SK-MEL-5 (cell line): ENCODE results near the gene GDAP2. TPM values are rescaled to one million over a fixed set of nuclear protein-coding genes. Genes with fewer than 3 reads are reported as not detected.
"Not testable (repeated sequence)": the region's sequence is repeated elsewhere in the genome, so short reads cannot be mapped to it uniquely, and the experiment has no call there.

Experiments used
- DNase-seq: peaks from one replicate; pipeline ENCODE4 v3.0.0-alpha.2; 2016; ENCODE audit warnings: low read depth, low spot score
- in situ Hi-C: cut with HindIII; loops from 2 replicates; pipeline ENCODE4 v1.10.0; 2016; ENCODE audit warnings: low sequenced_read_pairs, high pct_unique_total_duplicates, low pct_unique_long_range_greater_than_20kb
- polyA plus RNA-seq, 2 experiments: library from polyadenylated mRNA; depleted of rRNA; stranded (reverse); fragments of >200 nt; gene quantifications; 2 replicates each; pipeline ENCODE4 v1.2.3, GENCODE V29; 2015
- total RNA-seq: library from RNA; depleted of rRNA; stranded (reverse); fragments of >200 nt; shearing (Covaris generic); gene quantifications from 2 replicates; pipeline ENCODE4 v1.2.3, GENCODE V29; 2014; rRNA removed

The GDAP2 gene, protein sequence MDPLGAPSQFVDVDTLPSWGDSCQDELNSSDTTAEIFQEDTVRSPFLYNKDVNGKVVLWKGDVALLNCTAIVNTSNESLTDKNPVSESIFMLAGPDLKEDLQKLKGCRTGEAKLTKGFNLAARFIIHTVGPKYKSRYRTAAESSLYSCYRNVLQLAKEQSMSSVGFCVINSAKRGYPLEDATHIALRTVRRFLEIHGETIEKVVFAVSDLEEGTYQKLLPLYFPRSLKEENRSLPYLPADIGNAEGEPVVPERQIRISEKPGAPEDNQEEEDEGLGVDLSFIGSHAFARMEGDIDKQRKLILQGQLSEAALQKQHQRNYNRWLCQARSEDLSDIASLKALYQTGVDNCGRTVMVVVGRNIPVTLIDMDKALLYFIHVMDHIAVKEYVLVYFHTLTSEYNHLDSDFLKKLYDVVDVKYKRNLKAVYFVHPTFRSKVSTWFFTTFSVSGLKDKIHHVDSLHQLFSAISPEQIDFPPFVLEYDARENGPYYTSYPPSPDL
- 15.8 and 18.3 TPM in 2 replicates for total RNA-seq
- 8.8 and 10.5 TPM in 2 replicates for polyA plus RNA-seq (2015; cell fraction: cytosol; rRNA removed)
- 9.2 and 15.7 TPM in 2 replicates for polyA plus RNA-seq (2015; cell fraction: nucleus; rRNA removed)

DNA sequence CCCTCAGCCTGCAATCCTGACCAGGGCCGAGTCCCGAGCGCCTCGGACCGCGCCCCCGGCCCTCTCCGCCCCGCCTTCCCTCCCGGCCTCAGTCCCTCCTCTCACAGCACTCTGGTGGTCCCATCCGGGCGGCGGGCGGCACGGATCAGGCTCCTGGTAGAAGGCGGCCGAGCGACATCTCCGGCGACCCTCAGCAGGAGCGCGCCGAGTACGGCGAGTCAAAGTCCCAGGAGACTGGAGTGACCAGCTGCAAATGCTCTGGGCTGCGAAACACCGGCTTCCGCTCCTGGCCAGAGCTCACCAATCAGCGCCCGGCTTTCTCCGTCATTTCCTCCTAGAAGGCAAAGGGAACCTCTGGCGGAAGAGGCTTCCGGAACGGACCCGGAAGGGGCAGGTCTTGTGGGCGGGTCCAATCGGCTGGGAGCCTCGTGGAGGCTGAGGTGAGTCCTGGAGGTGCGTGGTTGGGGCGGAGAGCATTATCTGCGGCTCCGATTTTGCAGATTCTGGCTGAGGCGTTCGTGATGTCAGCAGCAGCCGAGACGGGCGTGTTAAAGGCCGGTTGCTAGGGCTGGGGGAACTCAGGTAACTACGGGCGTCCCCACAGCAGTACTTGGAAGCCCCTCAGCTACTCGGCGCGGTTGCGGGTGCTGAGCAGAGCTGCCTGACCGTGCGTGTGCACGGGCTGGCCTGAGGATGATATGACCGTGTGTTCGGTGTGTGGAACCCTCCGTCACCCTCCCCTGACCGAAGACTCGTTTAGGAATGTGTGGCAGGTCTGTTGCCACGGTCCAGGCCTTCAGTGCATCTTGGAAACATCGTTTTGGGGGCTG lies at the start of gene GDAP2, which contains the start of gene WDR3:
TSS of gene GDAP2 (minus strand) at position 279 of the 830 bp plus-strand sequence. CDS start 9,264 bp downstream, outside the sequence.
TSS of gene WDR3 (plus strand) at position 397 of the 830 bp plus-strand sequence. CDS start 3,581 bp downstream, outside the sequence.
- in situ Hi-C loops: no loop called here

DNA sequence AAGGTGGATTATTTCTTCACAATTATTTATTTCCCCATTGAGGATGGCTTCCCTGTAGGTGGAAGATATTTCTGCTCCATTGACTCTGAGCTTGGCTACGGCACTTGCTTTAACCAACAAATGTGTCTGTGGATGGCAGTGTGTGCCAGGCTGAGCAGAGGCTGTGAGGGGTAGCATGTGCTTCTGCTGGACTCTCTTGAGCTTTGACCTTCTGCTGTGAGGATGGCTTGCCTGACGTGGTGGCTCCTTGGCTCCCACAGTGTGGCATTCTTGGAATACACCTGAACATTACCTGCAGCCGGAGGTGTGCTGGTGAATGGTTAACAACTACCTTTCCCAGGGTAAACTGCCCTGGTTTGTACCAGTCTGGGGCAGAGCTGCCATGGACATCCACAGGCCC lies 47.0 kb upstream of the GDAP2 start:
- in situ Hi-C loops: no loop called here

More for the DNA sequence above, at the start of gene GDAP2, which contains the start of gene WDR3:
- peak; percentile 96 for DNase-seq

DNA sequence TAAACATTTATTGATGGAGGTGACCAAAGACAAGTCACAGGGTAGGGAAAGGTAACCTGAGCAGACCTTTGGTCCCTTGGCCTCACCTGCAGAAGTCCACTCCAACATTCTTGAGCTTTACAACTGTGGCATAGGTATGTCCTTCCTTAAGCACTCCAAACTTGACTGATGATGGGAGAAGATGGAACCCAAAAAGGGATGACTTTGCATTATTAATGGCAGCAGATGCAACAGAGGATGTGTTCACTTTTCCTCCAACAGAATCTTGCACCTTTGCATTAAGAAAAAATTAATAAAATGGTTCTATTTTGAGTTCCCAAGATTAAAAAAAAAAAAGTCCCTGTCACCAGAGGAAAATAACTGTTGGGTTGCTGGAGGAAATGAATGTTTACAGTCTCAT lies 42.4 kb upstream of the GDAP2 start:
- DNase-seq: no peak
- in situ Hi-C loops: no loop called here

More for the DNA sequence above, 47.0 kb upstream of the GDAP2 start:
- DNase-seq: no peak

DNA sequence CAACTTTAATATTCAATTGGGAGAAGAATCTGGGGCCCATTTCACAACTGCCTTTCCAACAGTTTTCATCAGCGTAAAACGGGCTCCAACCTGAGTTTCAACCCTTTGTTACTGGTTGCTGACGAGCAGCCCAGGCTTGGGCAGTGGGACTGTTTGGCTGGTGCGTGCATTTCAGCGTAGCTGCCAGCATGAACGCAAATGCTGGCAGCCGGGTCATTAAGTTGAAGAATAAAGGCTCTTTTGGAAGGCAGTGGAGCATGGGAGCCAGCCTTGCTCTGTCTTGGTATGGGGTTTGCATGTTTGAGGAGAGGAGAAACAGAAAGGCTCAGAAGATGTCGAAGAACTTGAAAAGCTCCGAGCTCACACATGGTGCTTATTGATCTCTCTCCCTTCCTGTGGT lies 40.8 kb upstream of the GDAP2 start:
- DNase-seq: no peak
- in situ Hi-C loops: no loop called here

DNA sequence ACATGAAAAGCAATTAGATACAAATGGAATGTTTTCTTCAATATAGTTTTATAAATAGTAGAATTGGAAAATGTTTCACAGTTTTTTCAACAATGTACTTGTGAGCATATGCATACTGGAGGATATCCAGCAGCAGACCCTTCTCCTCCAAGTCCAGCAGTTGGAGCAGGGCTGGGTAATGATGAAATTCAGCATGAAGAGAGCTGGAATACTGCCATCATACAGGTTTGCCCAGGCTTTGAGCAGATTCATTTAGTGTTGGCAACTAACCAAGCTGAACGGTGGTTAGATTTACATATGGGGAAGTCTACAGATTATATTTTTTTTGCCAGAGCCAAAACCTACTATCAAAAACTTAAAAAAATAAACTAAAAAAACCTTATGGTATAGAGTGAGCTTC lies 38.5 kb upstream of the GDAP2 start:
- DNase-seq: no peak
- in situ Hi-C loops: no loop called here

DNA sequence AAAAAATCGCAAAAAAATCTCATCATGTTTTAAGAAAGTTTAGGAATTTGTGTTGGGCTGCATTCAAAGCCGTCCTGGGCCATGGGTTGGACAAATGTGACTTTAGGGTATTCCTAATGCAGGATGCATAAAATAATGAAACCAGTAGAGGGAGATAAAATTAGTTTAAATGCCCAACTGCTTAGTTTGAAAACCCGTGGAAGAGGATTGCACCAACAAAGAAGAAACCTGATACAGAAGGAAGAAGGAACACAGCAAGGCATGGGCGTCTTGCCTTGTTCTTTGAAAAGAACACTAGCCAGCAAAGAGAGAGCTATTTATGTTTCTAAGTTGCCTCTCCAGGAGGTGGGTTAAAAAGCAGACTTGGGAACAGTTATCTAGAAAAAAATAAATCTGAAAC lies 38.1 kb upstream of the GDAP2 start:
- peak; percentile 58 for DNase-seq
- in situ Hi-C loops: no loop called here

DNA sequence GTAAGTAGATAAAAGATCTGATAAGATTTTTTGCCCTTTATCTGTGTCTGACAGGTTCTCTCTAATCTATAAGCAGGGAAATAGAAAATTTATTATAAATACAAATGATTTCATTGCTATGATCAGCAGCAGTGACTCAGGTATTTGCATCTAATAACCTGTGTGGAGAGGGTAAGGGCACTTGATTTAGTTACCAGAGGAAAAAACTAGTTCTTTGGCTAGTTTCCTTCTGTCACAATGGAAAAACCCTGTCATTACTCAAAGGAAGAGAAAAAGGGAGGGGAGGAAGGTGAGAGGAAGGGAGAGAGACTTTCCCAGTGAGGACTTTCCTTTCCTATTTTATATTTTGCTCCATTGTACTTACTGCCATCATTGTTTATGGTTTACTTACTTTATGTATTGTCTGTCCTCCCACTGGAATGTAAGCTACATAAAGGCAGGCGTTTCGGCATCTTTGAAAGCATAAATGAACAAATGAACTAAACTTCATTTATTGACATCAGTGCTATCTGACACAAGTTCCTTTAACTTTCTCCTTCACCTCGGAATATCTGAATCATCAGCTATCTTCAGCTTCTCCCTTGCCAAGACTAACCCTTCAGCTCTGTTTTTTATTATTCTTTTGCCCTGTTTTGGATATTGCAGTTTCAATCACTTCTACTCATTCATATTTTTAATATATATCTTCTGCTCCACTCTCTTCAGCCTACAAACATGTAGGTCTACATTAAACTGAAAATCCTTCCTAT lies 35.0 kb upstream of the GDAP2 start:
- in situ Hi-C loops: no loop called here
- DNase-seq: no peak

DNA sequence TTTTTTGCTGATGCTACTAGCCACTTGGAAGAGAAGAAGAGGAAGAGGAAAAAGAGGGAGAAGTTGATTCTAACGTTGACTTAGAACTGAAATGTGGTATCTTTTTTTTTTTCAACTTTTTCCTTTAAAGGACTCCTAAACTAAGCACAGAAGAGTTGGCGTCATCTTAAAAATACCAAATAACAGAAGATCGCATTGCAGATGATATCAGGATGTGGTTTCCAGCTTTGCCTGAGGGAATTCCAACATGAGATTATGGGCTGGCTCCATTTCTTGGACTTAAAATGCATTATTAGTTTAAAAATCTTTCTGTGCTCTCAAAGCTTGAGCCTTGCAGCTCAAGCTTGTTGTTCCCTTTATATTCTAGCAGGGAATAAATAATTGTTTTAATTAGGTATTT lies 29.9 kb upstream of the GDAP2 start:
- in situ Hi-C loops: no loop called here
- peak; percentile 19 for DNase-seq

DNA sequence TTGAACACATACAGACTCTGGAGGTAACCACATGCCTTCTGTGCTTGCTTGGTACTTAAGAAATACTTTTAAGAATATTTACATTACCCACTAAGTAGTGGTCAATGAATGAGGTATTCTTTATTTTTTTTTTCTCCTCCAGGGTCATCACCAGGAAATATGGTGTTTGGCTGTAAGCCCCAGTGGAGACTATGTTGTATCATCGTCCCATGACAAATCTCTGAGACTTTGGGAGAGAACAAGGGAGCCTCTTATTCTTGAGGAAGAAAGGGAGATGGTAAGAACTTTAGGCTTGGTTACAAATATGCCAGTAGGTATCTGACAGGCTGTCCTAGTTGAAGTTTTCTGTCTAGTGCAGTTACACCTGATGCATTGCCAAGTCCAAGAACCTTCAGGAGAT lies 23.0 kb upstream of the GDAP2 start:
- in situ Hi-C loops: no loop called here
- DNase-seq: peak; percentile 93

DNA sequence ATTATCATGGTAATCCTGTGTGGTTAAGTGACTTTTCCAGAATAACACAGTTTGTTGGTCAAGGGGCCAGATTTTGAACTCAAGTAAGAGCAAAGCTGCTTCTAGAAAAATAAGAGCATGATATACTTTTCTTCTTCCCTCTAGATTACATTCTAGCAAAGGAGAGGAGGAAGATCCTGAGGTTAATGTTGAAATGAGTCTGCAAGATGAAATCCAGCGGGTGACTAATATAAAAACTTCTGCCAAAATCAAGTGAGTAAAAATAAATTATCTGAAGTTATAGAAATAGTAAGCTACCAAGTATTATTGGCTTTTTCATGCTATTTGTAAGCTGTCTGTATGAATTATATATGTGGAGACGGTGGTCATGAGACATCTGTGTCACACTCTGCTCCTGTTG lies 12.9 kb upstream of the GDAP2 start:
- in situ Hi-C loops: no loop called here
- no peak for DNase-seq

DNA sequence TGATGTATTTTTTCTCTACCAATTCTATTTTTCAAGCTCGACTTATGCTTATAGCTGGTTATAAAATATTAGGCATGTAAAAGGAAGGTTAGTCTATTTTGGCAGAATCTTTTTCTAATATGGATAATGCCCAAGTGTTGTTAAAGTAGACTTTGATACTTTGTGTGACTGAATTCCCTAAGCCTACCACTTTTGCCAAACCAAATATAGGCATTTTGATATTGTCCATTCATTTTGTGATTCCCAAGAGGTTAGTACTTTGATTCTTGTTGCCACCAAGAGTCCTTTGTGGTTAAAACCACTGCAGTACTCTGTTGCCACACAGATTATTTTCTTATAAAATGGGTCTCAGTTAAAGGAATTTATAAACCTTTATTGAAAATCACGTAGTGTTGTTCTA lies 4.3 kb upstream of the GDAP2 start:
- no peak for DNase-seq
- in situ Hi-C loops: no loop called here

DNA sequence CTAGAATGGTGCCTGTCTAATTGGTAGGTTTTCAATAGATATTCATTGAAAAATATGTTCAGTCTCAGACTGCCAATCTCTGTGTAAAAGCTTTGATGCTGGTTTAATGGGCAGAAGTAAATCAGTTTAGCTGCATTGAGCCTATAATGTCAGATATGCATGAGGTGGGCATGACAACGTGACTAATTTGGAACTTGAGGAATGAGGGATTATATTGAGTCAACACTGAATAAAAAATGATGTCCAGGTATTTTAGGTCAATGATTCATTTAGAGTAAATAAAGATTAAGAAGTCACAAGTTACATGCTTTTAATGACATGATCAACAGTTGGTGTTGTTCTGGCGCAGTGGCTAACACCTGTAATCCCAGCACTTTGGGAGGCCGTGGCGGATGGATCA lies 3.2 kb upstream of the GDAP2 start:
- DNase-seq: no peak
- in situ Hi-C loops: no loop called here

DNA sequence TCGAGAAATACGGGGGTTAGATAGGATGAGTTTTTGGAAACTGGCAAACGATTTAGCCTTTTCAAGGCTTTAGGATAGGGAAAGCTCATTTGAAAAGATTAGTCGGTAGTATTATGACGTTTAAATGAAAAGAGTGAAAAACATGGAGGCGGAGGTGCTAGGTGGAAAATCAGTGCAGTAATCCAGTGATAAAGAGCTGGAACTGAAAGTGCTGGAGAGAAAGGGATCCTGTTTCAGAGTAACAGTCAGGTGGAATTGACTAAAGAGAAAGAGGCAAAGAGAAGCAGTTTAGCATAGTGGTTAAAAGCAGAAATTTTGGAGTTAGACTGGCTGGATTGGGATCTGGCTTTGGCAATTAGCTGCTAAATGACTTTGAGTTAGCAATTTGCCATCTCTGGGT lies 1.1 kb upstream of the GDAP2 start:
- DNase-seq: no peak
- in situ Hi-C loops: no loop called here

DNA sequence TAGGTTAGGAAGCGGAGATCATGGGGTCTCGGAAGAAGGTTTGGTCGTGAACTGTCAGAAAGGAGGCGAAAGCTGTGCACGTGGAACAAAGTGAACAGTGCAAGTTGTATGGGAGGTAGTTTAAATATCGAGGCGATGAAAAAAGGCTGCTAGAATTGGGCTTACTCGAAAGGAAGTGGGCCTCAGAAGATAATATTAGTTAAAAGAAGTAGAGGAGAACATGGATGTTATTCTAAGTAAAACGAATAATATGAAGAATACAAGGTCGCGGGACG lies 689 bp upstream of the GDAP2 start:
- no peak for DNase-seq
- in situ Hi-C loops: no loop called here

DNA sequence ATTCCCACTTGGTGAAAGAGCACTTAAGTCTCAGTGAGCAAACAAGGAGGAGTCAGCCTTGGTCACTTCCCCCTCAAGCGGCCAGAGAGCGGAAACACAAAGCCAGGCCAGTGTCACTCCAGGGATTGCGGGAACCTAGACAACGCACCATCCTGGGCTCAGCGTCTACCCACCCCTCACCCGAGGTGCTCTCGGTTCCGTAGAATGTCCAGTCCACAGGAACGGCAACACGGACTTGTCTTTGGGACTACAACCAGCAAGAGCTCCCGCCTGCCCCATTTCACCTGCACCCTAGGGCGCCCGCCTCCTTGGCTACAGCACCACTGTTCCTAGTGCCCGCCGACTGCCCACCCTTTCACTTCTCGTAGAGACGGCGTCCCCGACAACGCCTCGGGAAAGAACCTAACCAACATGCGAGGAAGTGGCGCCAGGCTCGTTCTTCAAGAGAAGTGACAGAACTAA lies 509 bp downstream of the GDAP2 start:
- peak; percentile 63 for DNase-seq
- in situ Hi-C loops: no loop called here

DNA sequence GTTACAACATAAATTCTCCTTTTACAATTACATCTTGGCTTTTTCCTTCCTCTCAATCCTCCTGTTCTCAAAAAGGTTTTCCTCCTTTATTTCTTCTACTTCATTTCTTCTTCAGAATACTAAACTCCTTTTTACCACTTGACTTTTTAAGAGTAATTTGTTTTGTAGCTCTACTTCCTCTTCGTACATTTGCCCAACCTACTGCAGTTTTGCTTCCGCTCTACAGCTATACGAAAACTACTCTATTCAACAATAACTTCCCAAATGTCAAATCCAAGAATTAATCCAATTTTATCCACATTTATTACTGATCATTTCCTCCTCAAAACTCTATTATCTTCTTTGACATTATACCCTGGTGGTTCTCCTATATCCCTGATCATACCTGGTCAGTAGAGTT lies 3.4 kb downstream of the GDAP2 start:
- DNase-seq: no peak
- in situ Hi-C loops: no loop called here

DNA sequence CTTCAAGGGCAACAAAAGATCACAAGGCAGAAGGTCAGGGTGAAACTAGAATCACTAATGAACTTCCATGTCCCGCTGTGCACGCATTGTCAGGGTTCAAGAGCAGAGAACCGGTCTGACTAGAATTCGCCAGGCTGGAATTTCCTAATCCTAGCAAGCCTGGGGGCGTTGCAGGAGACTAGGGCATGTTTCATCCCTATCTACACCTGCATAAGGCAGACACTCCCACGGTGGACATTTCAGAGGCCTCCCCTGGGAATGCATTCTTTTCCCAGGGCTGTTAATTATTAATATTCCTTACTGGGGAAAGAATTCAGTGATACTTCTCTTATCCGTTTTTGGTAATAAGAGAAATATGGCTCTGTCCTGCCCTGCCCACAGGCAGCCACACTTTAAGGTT lies 6.7 kb downstream of the GDAP2 start:
- DNase-seq, in situ Hi-C loops: not testable (repeated sequence)

DNA sequence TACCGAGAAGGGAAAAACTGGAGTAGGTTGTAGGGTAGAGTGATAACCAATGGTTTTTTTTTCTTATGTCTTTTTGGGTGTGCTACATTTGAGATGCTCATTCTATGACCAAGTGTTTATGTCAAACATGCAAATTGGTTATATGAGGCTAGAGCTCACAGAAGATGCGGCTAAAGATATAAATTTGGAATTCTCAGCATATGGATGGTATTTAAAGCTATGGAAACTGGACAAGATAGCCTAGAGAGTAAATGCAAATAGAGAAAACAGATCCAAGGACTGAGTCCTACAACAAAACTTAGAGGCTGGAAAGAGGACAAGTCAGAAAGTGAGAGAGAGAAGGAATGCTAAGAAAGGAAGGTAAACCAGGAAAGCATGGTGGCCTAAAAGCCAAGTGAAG lies 7.4 kb downstream of the GDAP2 start:
- in situ Hi-C loops: no loop called here

More for the DNA sequence above, 7.4 kb downstream of the GDAP2 start:
- no peak for DNase-seq
